Peyer's patch (tissue), 4 donors: ENCODE results near the gene GAMT.

ENCODE experiments used
- POLR2A ChIP-seq, 2 donors: fragments of 450-650 bp; IDR thresholded peaks; one replicate each; pipeline ENCODE4 v1.5.1; 2017; ENCODE audit warnings: antibody characterized with exemption in 2 of 2, mild to moderate bottlenecking in 2 of 2, moderate library complexity in 2 of 2
- TF ChIP-seq, protein P1 (sequence below), 6 experiments: fragments of 450-650 bp in 4 of 6; fragments of 200-600 bp in 2 of 6; sonication (generic) in 1 of 6; IDR thresholded peaks; one replicate each; pipeline ENCODE4 v1.5.1; 2017 to 2019; ENCODE audit warnings: antibody characterized with exemption in 6 of 6, mild to moderate bottlenecking in 3 of 6, moderate library complexity in 1 of 6

DNA sequence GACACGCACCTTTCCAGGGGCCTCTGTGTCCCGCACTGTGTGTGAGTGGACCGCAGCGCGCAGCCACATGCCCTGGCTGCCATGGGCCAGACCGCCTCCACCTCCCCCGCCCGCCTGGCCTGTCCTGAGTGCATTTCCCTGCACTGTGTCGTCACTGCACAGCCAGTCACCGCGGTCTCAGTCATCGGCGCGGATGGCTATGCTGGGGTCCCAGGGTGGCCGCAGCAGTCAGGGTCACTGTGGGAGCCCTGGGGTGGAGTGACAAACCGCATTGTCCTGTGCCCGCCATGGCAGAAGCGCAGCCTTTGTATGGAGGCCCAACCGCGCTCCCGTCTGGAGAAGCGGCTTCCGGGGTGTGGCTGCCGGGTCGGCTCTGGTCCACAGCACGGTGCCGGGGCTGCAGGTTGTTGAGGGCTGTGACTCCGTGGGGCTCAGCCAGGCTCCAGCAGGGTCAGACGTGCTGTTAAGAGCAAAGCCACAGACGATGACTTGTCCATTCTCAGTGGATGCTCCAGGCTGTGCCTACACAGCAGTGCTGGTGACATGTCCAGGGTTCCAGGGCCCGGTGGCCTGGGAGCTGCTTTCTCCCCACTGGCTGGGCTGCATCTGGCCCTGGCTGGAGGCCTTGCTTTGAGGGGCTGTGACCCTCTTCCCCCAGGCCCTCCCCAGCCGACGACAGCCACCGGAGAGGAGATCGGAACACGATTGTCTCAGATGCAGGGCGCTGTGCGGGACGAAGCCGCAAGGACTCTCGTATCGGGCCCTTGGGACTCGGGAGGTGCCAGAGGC lies 24.0 kb downstream of the GAMT start:
- TF ChIP-seq, protein P1, sequence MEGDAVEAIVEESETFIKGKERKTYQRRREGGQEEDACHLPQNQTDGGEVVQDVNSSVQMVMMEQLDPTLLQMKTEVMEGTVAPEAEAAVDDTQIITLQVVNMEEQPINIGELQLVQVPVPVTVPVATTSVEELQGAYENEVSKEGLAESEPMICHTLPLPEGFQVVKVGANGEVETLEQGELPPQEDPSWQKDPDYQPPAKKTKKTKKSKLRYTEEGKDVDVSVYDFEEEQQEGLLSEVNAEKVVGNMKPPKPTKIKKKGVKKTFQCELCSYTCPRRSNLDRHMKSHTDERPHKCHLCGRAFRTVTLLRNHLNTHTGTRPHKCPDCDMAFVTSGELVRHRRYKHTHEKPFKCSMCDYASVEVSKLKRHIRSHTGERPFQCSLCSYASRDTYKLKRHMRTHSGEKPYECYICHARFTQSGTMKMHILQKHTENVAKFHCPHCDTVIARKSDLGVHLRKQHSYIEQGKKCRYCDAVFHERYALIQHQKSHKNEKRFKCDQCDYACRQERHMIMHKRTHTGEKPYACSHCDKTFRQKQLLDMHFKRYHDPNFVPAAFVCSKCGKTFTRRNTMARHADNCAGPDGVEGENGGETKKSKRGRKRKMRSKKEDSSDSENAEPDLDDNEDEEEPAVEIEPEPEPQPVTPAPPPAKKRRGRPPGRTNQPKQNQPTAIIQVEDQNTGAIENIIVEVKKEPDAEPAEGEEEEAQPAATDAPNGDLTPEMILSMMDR (IDR thresholded peaks at IDR 0.05): no peak
- no peak for TF ChIP-seq POLR2A (IDR thresholded peaks at IDR 0.05)
